HL-60 (cell line): Measurements from ENCODE around the gene GNAQ.

Experiments
- CTCF ChIP-seq: IDR thresholded peaks from one replicate; pipeline ENCODE4 v1.5.1; 2011; ENCODE audit warnings: low read length, control low read depth, inconsistent platforms; ENCODE audit not compliant: insufficient read depth
- GABPA ChIP-seq: IDR thresholded peaks from 2 replicates; pipeline ENCODE4 v1.6.1; 2012; ENCODE audit warnings: low read depth
- POLR2AphosphoS5 ChIP-seq: IDR thresholded peaks from 2 replicates; pipeline ENCODE4 v1.6.1; 2012; ENCODE audit warnings: low read depth
- REST ChIP-seq: IDR thresholded peaks from 2 replicates; pipeline ENCODE4 v1.6.1; 2012; ENCODE audit warnings: low read depth; ENCODE audit not compliant: insufficient replicate concordance
- SPI1 ChIP-seq: IDR thresholded peaks from 2 replicates; pipeline ENCODE4 v1.6.1; 2012; ENCODE audit warnings: low read depth, mild to moderate bottlenecking, borderline replicate concordance

GRCh38 chr9:77725046-77725694, 306.4 kb downstream of the GNAQ start:
- no peak for TF ChIP-seq REST
- no peak for TF ChIP-seq CTCF
- TF ChIP-seq SPI1, result no peak
- no peak for TF ChIP-seq GABPA
- TF ChIP-seq POLR2AphosphoS5, result no peak
